ENCODE results near the gene BCAS2. TPM values are rescaled to one million over a fixed set of nuclear protein-coding genes. Genes with fewer than 3 reads are reported as not detected.
"Not testable (repeated sequence)": the region's sequence is repeated elsewhere in the genome, so short reads cannot be mapped to it uniquely, and the experiment has no call there.

BCAS2 gene
- total RNA-seq (ENCODE audit: insufficient read depth, low replicate concordance): 32.5 TPM

DNA sequence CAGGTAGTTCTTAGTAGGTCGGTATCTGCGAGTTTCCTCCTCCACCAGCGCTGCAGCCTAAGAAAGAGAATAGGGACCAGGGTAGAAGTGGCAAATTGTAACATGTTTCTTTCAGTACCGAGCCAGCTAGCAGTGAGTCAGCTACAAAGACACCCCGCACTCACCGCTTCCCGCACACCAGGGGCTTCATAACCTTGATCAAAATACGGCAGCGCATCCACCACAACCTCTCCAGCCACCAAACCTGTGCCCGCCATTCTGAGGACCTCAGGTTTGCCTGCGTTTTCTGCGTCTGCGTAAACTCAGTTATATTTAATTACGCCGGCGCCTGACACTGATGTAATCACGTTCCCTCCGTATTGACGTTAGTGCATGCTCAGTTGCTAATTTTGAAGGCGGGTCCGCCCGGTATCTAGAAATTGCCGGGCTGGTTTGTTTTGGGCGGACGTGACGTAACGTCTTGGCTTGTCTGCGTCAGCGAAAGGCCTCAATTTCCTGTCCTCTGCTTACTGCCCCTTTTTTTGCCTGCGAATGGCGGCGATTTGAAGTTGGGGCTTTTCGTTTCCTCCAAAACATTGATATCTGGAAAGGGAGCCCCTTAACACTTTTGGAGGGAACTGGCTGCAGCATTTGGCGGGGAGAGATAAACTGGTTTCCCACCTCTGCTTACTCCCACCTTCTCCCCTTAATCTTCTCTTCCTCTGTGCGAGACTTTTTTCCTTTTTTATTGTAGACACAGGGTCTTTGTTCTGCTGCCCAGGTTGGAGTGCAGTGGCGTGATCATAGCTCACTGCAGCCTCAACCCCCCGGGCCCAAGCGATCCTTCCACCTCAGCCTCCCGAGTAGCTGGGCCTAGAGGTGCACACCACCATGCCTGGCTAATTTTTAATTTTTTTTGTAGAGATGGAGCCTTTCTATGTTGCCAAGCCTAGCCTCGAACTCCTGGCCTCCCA, at the start of gene BCAS2:
TSS of gene BCAS2 (minus strand) at position 281 of the 953 bp plus-strand sequence. CDS start at position 257, 24 bp downstream.
- peak; percentile 99 for DNase-seq (ENCODE audit: low spot score)

DNA sequence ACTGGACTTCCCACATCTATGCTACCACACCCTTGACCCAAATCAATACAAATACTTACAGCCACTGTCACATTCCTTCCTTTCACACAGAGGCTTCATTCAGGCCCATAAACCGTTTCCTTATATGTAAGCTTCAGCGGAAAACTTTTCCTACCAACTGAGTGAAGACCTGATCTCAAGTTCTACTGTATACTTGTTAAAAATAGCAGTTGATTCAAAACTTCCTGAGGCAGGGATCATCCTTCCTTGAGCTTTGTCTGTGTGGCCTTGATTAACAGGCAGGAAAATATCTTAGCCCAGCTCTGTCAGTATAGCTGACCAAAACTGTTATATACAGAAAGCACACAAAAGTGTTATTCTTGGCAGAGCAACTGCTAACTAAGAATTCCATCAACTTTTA, 45.7 kb upstream of the BCAS2 start:
- no peak for DNase-seq (ENCODE audit: low spot score)

DNA sequence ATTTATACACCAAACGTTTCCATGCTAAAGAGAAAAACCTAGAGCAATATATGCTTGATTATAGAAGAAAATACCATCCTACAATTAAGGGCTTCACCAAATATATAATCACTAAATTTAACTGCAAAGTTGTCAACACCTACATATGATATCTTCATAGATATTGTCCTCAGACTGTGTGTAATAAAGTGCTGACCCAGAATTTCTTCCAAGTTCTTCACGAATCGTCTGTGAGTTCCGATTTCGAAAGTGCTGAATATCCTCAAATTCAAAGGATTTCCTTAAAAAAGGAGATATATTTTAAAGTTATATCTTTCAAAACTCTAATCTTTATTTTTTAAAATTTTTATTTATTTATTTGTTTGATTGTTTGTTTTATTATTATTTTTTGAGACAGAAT, 41.9 kb upstream of the BCAS2 start:
- no peak for DNase-seq (ENCODE audit: low spot score)

DNA sequence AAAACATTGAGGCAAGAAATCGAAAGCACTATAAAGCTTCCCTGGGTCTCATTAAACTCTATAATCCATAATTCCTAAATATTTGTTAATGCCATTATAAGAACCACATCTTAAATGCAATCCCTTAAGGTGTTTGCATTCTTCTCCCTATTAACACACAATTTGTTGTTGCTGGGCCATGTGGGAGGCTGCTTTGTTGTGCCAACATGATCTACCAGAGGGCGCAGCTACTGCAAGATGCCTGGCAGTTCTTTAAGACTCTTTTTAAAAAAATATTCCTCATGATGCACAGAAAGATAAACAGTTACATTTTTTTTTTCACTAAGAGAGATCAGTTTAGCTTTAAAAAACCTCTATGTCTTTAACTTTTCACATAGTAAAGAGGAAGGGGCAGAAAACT, 39.0 kb upstream of the BCAS2 start:
- no peak for DNase-seq (ENCODE audit: low spot score)

DNA sequence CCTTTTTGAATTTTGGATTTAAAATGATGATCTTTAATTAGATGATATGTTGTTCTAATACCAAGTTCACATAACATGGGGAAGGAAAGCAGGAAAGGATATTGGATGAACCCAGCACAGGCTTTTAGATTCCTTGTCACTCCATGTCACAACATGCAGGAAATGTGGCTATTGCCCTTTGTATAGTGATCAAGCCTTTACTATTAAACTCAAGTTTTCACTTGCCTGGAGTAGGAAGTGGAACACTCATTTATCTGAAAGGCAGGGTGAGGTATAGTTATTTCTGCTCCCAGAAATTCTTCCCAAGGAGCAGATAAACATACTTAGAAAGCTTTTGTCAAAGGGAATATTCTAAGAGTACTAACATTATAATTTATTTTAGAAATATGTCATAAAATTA, 37.2 kb upstream of the BCAS2 start:
- DNase-seq (ENCODE audit: low spot score): no peak

DNA sequence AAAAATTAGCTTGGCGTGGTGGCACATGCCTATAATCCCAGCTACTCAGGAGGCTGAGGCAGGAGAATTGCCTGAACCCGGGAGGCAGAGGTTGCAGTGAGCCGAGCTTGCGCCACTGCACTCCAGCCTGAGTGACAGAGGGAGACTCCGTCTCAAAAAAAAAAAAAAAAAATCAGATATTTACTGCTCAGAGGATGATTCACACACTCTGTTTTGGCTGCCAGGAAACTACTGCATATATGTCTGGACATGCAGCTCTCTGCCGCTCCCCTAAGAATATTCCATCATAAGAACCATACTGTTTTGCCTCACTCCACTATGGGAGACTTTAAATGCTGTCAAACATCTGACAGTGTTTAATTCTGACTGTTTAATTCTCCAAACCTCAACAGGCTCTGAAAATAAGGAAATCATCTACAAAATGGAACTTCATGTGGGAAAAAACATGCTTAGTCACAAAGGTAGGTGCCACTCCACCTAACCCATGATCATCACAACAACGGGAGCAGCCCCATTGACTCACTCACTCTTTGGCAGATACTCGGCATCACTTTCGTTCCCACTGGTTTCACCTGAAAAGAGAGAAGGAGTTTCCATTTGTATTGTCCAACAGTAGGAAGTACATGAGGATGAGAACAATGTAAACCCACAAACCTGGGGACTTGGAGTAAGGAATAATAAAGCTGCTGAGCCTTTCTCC, 29.3 kb upstream of the BCAS2 start:
- DNase-seq (ENCODE audit: low spot score): peak; percentile 48

DNA sequence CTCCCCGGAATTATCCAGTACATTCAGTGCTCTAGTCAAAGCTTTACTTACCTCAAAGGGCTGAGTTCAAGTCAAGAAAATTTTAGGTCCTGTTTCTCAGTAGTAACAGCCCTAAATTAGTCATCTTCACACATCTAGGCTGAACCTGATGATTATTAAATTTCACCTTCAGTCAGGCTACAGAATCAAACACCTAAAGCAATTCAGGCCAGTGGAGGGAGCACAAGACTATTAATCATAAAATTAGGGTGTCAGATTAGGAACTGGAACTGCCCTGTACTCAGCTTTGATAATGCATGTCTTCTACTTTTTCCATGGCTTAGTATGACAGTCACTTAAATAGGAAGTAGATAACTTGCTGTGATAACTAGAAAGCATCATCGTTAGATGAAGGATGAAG, 28.4 kb upstream of the BCAS2 start:
- no peak for DNase-seq (ENCODE audit: low spot score)

DNA sequence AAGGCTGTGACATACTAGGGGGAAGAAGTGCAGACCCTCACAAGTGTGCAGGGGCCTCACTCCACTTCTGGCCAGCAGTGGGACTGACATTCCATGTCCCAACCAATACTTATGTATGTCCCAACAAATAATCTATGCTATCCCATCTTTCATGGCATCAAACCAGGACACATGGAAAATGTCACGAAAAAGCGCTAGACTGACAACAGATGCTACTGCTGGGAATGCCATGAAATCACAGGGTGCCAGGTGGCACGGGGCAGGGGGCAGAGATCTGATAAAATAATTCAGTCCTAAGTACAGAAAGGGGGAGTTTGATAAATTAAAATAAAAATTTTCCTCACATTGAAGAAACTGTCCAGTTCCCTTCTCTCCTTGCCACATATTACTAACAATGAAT, 27.6 kb upstream of the BCAS2 start:
- DNase-seq (ENCODE audit: low spot score): no peak

DNA sequence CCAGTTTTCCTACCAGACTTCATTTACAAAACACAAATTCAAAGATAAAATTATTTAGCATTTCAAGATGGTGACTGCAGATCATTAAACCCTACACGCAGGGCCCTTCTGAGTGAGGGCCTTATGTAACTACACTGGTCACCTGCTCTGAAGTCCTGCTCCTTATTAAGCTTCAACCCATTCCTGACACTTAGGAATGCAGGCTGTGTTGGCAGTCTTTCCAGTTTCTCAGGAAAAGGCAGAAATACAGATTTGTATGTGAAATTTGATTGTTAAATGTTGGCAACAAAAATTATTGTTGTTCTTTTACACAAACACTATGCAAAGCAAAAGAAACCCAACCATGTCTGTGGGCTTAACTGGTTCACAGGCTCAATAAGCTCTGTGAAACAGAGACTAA, 25.8 kb upstream of the BCAS2 start:
- DNase-seq (ENCODE audit: low spot score): peak; percentile 21

DNA sequence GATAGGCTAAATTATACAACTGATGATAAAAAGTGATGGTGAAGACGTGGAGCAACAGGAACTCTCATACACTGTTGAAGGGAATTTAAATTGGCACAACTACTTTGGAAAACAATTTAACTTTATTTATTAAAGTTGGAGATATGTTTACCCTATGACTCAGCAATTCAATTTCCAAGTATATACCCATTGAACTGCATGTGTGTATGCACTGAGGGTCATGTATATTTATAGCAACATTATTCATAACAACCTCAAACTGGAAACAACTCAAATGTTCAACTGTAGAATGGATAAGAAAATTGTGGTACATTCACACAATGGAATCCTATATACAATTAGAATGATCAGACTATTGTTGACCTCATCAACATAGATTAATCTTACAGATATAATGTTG, 16.5 kb upstream of the BCAS2 start:
- no peak for DNase-seq (ENCODE audit: low spot score)

DNA sequence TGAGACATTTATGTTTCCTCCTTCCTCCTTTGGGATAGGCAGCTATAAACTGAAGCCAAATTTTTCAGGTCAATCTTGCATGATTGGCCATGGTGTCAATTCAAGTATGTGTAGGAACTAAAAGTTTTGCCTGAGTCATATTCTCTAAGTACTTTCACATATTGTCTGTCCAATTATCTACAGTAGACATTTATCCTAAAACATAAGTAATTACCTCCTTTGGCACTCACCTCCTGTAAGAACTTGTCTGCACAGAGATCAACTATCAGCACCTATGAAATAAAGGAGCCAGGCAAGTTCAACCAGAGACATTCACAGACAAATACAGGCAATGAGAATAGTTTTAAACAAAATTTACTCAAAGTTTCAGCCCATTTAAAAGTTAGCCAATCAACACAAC, 14.2 kb upstream of the BCAS2 start:
- DNase-seq (ENCODE audit: low spot score): peak; percentile 13

DNA sequence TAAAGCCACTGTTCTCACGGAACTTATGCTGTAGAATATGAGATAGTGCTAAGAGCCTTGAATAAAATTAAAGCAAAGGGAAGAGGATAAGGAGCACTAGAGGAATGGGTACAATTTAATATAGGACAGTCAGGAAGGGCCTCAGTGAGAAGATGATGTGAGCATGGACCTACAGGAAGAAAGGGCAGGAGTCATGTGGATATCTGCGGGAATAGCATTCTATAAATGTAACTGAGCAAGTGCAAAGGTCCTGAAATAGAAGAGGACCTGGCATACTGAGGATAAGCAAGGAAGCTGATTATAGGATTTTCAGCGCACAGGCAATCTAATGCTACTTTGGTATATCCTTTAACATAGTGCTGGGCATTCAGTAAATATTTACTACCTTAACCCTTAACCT, 12.6 kb upstream of the BCAS2 start:
- DNase-seq (ENCODE audit: low spot score): no peak

DNA sequence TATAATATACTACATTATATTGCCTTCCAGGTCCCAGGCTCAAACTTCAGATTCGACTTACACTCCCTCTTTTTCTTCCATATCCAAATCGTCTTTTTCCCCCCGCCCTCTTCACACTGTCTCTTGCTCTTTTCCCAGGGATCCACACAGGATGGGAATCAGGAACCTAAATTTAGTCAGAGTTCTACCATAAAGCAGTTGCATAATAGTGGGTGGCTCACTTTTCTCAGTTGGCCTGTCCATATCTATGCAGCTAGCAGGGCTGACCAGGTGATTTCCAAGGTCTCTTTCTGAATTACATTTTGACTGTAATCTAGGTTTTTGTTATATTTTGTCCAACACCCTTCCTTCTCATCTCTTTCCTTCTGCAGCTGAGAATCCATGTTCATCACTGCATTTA, 7.7 kb upstream of the BCAS2 start:
- no peak for DNase-seq (ENCODE audit: low spot score)

DNA sequence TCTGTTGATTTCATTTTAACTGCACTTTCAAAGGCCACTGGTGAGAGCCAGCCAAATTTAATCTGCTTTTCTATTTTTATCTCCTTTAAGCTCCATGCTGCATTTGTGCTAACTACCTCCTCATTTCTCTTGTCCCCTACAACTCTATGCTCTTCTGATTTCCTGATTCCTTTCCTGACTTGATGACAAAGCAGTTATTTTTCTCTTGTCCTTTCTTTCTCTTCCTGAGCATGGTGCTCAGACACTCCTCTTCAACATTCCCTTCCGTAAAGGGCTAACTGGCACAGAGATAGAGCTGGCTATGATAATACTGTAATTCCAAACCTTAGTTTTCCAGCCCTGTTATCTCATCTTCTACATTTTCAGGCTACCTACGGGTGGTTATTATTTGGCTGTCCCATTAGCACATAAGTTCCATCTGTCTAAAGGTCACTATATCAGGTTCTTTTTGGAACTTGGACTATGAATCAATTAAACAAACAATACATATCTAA, 6.8 kb upstream of the BCAS2 start:
- DNase-seq (ENCODE audit: low spot score): no peak

DNA sequence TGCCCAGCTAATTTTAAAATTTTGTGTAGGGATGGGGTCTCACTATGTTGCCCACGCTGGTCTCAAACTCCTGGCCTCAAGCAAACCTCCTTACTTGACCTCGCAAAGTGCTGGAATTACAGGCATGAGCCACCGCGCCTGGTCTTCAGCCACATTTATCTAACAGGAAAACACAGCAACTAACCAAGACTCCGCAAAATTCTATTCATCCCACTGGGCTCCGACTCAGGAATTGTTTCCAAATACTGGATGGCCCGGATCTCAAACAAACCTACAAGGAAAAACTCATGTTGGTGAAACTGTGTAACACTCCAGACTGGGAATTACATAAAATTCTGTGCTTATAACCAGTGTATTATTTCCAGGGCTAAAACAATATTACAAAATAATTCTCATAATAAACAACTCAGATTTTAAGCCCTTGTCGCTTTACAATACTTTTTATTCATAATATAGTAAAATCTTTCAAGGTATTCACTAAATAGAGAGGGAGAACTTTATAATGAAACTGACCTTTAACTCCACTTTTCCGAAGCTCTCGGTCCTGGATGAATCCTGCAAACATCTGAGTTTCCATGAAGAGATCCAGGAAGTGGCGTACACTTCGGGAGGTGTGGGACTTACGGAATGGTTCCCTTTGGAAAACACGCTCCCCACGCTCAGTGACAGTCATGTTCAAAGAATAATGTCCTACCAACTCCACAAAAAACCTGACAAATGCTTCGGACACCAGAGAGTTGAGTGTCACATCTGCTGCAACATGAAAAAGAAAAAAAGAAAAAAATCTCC, 6.0 kb upstream of the BCAS2 start:
- no peak for DNase-seq (ENCODE audit: low spot score)

DNA sequence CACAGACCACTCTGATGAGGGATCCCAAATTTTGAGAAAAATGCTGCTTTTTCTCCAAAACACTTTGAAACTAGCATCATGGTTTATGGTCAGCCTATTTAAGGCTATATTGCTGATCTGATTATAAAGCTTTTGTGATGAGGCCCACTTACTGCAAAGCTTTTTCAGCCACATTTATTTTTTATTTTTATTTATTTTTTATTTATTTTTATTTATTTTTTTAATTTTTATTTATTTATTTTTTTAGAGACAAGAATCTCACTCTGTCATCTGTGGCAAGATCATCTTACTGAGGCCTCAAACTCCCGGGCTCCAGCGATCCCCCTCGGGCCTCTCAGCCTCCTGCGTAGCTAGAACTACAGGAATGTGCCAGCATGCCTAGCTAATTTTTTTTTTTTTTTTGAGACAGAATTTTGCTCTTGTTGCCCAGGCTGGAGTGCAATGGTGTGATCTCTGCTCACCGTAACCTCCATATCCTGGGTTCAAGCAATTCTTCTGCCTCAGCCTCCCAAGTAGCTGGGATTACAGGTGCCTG, 5.2 kb upstream of the BCAS2 start:
- no peak for DNase-seq (ENCODE audit: low spot score)

DNA sequence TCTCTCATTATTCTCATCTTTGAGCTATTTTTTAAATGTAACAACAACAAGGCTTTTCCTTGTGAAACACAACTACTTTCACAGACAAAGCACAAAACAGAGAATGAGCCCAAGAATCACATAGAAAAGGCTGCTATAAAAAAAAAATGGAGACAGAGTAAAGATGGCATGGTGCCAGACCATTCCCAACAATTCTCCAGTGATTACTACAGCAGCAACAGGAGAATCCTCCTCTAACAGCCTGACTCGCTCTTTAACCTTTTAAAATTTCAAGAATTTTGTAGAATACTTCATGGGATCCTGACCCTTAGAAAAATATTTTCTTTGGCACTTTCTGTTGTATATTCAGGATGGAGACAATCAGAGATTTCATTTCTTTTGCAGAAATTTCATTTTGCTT, 3.8 kb upstream of the BCAS2 start:
- DNase-seq (ENCODE audit: low spot score): no peak

DNA sequence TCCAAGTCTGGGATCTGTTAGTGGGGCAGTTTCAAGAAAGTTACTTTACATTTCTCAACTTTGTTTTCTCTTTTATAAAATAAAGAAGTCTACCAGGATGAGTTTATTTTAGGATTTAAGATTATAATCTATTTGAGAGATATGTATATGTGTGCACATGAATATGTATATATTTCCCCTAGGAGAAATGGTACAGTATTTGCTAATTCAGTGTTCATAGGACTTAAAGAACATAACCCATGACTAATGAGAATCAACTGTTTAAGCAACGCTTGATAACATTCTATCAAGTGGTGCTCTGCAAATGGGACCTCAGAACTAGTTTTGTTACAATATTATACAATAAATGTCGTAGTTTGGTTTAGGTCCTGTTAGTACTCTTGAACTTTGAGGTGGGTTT, 7.0 kb downstream of the BCAS2 start:
- no peak for DNase-seq (ENCODE audit: low spot score)

DNA sequence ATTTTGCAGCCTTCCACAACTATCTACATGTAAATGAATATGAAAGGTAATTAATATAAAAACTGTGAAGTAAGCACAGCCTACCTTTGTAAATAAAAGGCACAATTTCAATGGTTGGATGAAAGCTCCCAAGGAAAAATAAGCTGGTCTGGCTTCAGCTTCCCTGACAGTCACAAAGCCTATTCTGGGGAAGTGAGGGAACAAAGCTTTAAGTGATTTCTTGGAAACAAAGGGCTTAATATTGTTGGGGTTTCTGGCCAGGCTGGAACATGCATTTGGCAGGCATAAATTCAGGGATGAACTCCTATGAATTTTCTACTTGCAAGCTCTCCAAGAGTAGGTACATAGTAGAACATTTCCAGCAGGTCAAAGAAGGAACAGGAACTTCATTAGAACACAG, 17.3 kb downstream of the BCAS2 start:
- no peak for DNase-seq (ENCODE audit: low spot score)

DNA sequence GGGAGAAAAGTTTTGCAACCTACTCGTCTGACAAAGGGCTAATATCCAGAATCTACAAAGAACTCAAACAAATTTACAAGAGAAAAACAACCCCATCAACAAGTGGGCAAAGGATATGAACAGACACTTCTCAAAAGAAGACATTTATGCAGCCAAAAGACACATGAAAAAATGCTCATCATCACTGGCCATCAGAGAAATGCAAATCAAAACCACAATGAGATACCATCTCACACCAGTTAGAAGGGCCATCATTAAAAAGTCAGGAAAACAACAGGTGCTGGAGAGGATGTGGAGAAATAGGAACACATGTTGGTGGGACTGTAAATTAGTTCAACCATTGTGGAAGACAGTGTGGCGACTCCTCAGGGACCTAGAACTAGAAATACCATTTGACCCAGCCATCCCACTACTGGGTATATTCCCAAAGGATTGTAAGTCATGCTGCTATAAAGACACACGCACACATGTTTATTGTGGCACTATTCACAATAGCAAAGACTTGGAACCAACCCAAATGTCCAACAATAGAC, 18.4 kb downstream of the BCAS2 start:
- not testable (repeated sequence) for DNase-seq (ENCODE audit: low spot score)

DNA sequence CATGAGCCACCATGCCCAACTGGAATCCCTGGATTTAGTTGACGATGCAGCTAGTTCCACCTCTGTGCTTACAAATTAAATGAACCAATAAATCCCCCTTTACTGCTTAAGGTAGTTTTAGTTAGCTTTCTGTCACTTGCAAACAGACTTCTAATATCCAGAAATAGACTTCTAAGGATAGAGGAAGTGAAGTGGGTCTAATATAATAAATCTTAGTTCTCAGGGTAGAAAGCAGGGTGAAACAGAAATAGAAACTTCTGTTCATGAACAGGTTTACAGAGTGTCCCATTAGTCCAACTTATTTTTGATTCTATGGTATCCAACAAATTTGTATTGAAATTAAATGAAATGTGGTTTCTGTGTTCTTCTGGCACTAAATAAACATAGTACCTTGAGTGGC, 20.1 kb downstream of the BCAS2 start:
- no peak for DNase-seq (ENCODE audit: low spot score)
